Cerebellar nuclear complex (tissue), 1 donor: ENCODE measurements around the gene NT5C.
"Not testable (repeated sequence)": the region's sequence is repeated elsewhere in the genome, so short reads cannot be mapped to it uniquely, and the experiment has no call there.

Experiments
- DNase-seq, 2 experiments: peaks; one replicate each; lab custom pipeline; 2025; lab: John Stamatoyannopoulos, UW

NT5C gene

DNA sequence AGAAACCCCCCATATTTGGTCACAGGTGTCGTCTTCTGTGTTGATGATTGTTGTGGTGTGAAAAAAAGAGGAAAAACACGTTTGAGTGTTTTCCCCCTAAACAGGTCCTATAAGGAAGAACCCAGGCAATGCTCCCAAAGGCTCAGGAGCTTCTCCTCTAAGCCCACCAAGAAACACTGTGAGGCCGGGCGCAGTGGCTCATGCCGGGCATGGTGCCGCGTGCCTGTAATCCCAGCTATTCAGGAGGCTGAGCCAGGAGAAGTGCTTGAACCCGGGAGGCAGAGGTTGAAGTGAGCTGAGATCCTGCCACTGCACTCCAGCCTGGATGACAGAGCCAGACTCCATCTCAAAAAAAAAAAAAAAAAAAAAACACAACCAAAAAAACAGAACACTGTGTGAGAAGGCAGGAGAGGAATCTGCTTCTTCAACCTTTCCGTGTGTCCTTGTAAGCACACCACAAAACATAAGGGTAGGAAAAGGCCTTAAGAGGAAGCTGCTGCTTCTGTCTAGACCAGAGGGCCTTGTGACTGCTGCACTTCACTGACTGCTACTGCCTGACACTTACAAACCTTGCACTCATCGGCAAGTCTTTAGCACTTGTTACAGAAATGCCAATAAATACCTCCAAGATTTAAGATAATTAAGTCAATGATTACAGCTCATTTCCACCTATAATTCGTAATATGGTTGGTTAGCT lies 13.4 kb upstream of the NT5C start:
- DNase-seq, result no peak

DNA sequence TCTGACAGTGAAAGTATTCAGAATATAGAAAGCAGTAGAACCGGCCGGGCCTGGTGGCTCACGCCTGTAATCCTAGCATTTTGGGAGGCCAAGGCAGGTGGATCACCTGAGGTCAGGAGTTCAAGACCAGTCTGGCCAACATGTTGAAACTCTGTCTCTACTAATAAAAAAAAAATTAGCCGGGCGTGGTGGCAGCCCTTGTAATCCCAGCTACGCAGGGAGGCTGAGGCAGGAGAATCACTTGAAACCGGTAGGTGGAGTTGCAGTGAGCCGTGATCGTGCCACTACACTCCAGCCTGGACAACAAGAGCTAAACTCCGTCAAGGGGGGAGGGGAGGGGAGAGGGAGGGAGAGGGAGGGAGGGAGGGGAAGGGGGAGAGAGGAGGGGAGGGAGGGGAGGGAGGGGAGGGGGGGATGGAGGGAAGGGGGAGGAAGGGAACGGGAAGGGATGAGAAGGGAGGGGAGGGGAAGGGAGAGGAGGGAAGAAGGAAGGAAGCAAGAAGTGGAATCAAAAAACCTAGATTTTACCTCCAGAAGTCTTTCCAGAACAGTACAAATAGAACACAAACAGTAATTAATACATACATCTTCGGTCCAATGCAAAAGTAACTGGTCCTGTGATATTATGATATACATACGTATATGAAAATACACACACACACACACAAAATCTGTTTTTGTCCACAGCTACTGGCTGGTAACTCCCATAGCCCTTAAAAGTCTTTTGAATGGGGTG lies 10.9 kb upstream of the NT5C start:
- no peak for DNase-seq

DNA sequence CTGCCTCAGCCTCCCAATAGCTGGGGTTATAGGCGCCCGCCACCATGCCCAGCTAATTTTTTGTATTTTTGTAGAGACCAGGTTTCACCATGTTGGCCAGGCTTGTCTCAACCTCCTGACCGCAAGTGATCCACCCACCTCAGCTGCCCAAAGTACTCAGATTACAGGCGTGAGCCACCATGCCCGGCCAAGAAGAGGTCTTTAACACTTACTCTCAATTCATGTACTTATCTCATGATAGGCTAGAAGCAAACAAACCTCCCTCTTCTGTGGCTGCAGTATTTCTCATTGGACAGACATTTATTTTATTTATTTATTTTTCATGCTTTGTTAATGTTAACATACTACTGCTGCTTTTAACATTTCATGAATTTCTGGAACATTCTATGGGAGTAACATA lies 7.0 kb upstream of the NT5C start:
- DNase-seq, result no peak

DNA sequence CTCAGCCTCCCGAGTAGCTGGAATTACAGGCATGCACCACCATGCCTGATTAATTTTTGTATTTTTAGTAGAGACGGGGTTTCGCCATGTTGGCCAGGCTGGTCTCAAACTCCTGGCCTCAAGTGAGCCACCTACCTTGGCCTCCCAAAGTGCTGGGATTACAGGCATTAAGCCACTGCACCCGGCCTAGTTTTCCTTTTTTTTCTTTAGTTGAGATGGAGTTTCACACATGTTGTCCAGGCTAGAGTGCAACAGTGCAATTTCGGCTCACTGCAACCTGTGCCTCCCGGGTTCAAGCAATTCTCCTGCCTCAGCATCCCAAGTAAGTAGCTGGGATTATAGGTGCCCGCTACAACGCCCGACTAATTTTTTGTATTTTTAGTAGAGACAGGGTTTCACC lies 6.2 kb upstream of the NT5C start:
- DNase-seq, result not testable (repeated sequence)

DNA sequence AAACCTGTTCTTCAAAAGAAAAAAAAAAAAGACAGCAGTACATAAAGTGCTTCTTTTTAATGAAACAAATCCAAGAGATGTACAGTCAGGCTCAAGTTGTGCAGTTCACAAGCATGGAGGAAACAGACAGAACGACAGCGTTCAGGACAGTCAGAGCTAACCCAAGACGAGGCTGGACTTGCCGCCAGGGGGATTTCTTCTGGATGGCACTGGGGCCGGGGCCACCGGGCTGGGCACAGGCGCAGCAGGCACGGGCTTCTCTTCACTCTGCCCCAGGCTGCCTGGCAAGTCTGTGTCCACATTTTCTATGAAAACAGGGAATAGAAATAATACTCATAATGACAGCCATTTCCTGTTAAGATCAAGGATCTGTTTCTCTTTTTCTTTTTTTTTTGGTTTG lies 4.4 kb upstream of the NT5C start:
- no peak for DNase-seq

DNA sequence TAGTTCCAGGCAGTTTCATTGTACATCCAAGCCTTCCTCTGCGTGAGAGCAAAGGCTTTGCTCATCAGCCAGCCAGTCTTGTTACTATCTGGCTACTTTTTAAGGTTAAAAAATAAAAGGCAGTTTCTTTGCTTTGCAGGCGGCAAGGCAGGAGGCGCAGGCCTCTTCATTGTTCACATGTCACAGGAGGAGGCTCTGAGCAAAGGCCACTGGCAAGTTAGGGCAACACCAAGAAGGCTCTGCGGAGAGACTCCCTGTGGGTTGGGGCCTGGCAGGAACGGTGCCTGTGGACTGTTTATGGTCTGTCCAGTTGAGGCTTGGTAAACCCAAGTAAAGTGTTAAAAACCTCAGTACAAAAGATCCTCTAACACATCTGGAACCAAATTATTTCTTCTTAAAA lies 3.9 kb upstream of the NT5C start:
- no peak for DNase-seq

DNA sequence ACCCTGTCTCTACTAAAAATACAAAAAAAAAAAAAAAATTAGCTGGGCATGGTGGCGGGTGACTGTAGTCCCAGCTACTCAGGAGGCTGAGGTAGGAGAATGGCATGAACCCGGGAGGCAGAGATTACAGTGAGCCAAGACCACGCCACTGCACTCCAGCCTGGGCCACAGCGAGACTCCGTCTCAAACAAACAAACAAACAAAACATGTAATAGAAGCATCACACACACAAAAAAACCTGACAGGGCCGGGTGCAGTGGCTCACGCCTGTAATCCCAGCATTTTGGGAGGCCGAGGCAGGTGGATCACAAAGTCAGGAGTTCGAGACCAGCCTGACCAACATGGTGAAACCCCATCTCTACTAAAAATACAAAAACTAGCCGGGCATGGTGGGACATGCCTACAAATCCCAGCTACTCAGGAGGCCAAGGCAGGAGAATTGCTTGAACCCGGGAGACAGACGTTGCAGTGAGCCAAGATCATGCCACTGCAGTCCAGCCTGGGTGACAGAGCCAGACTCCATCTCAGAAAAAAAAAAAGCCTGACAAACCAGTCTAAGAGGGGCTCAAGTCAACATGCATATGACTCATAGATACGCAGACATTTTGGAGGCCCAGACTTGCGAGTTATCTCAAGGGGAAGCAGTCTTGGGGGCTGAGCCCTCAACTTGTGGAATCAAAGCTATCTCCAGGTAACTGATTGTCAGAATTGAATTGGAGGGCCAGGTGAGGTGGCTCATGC lies 2.2 kb upstream of the NT5C start:
- not testable (repeated sequence) for DNase-seq

DNA sequence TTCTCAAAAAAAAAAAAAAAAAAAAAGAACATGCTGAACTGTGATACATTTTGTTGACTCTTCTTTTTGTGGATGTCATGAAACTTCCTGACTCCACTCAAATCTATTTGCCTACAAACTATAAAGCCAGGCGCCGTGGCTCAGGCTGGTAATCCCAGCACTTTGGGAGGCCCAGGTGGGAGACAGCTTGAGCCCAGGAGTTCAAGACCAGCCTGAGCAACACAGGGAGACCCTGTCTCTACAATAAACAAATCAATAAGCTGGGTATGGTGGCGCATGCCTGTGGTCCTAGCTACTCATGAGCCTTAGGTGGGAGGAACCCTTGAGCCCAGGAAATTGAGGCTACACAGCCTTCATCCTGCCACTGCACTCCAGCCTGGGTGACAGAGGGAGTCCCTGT lies 1.5 kb upstream of the NT5C start:
- DNase-seq, result no peak

DNA sequence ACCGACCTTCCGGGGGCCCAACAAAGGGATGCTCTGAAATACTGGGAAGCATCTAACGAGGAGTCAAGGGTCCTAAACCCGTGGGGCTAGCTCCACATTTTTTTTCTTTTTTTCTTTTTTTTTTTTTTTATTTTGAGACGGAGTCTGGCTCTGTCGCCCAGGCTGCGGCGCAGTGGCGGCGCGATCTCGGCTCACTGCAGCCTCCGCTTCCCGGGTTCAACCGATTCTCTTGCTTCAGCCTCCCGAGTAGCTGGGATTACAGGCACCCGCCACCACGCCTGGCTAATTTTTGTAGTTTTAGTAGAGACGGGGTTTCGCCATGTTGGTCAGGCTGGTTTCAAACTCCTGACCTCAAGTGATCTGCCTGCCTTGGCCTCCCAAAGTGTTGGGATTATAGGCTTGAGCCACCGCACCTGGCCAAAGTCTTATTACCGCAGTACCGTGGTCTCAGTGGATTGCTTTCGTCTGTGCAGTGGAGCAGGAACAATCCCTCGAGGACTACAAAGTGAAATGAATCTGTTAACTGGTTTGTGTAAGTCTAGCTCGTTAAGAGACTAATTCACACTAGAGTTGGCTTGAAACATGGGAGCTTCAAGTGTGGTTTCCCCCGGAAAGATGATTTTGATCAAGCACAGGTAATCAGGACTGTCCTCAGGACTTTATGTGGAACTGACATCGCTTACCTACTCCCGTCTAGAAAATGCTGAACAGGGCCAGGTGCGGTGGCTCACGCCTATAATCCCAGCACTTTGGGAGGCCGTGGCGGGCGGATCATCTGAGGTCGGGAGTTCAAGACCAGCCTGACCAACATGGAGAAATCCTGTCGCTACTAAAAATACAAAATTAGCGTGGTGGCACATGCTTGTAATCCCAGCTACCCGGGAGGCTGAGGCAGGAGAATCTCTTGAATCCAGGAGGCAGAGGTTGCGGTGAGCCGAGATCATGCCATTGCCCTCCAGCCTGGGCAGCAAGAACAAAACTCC lies 767 bp upstream of the NT5C start:
- not testable (repeated sequence) for DNase-seq

DNA sequence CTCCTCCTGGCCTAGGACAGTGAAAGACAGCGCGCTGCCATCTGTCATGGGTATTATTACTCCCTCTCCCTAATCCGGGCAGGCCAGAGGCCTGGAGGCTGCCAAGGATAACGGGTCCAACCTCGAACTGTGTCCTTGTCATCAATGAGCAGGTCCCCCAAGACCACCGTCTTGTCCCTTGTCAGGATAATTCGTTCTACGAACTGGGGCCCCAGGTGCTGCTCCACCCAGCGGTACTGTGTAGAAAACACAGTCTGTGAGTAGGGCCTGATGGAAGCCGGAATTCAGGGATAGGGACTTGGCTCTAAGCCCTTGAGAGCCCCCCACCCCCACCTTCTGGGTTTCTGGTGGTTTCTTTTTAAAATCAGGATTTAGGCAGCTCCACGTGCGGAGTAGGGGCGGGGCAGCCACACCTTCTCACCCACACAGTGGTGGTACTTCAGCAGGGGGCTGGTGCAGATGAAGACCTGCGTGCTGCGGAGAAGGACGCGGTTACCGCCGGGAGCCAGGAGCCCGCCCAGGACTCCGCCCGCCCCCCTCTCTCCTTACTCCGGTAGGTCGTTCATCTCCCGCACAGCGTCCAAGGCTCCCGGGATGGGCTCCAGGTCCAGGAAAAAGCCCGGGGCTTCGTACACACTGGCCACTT lies 787 bp downstream of the NT5C start:
- peak; percentile 51 to 73 for DNase-seq

DNA sequence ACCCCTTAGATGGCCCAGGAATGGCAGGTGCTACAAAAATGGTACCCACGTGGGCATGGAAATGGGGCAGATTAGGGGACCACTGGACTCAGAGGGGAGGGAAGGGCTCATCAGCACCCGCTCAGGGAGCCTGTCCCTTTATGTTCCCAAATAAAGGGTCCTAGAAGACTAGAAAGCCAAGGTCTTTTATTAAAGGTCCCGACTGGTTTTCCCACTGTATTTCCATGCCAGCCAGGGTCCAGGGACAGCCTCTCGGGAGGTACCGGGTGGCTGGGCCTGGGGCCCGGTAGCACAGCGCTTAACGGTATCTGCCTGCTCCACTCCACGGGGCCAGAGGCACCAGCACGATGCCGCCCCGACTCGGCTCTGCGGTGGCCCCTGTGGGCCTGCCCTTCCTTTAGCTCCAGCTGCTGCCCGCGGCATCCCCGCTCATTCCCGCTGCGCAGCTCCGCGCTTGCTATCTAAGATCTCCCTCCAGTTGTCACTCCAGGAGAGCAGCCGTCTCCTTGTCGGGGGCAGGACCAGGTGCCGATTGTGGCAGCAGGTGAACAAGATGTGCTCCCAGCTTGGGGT lies 1.4 kb downstream of the NT5C start:
- DNase-seq, result no peak

DNA sequence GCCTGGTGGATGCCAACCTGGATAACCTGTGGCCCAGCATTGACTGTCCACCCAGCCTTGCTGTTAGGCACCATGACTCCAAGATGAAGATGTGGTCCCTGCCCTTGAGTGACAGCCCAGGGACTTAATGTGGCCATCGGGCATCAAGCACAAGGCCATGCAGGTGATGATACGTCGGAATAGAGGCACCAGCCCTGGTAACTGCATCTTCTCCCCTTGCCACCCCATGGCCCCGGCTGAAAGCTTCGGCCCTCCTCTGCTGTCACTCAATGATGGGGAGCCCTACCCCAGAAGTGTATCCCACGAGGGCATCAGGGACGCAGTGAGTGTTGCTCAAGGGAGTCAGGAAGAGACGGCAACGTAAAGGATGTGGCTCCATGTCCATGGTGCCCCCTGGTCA lies 2.0 kb downstream of the NT5C start:
- no peak for DNase-seq

DNA sequence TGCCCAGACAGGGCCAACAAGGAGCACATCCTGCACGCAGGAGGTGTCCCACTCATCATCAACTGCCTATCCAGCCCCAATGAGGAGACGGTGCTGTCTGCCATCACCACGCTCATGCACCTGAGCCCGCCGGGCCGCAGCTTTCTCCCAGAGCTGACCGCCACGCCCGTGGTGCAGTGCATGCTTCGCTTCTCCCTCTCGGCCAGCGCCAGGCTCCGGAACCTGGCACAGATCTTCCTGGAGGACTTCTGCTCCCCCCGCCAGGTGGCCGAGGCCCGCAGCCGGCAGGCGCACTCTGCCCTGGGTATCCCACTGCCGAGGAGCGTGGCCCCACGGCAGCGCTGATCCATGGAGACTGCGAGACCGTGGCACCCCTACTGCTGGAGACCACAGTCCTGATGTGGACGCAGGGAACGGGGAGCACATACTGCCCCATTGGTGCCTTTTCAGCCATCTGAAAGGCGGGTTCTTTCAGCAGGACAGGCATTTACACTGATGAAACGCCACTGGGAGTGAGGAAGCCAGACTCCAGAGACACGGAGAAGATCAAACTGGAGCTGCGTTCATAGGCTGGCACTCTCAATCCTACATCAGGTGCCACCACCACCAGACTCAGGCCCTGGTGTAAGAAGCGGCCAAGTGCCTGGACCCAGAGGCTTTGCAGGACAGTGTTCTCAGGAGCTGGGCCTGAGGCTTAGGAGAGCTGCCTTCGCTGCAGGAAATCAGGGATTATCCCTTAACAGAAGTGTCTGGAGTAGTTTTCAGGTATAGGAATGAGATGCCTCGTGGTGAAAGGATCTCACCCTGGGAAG lies 2.6 kb downstream of the NT5C start:
- peak in 1 of 2 experiments; percentile 53 for DNase-seq

DNA sequence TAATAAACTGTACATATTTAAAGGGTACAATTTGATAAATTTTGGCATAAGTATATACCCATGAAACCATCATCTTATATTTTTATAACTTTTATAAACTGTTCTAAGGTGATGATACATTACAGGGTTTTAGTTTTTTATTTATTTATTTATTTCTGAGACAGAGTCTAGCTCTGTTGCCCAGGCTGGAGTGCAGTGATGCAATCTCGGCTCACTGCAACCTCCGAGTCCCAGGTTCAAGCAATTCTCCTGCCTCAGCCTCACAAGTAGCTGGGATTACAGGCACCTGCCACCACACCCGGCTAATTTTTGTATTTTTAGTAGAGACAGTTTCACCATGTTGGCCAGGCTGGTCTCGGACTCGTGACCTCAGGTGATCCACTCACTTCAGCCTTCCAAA lies 3.6 kb downstream of the NT5C start:
- not testable (repeated sequence) for DNase-seq

DNA sequence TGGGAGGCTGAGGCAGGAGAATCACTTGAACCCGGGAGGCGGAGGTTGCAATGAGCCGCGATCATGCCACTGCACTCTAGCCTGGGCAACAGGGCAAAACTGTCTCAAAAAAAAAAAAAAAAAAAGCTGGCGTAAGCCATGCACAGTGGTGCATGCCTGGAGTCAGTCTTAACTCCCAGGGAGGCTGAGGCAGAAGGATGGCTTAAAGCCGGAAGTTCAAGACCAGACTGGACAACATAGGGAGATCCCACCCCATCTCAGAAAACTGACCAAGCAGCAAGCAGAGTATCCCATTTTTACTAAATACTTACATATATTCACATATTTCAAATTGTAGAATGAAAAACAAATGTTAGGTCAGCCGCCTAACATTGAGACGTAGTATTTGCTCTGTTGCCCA lies 4.6 kb downstream of the NT5C start:
- no peak for DNase-seq

DNA sequence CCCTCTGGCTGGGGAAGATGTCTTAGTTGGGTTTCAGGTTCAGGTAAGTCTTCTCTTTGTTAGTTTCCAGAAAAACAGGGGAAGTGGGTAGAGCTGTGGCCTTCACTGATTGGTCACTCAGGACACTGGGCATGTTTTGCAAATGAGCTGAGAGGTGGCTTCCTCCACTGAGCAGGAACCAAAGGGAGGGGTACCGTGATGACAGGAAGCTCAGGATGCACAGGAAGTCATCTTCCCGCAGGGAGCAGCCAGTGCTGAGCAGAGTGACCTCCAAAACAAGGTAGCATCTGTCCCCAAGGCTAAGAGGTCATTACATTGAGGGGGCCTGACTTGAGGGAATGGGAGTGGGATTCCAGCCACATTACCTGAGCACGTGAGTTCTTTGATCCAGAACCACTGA lies 5.6 kb downstream of the NT5C start:
- DNase-seq, result no peak

DNA sequence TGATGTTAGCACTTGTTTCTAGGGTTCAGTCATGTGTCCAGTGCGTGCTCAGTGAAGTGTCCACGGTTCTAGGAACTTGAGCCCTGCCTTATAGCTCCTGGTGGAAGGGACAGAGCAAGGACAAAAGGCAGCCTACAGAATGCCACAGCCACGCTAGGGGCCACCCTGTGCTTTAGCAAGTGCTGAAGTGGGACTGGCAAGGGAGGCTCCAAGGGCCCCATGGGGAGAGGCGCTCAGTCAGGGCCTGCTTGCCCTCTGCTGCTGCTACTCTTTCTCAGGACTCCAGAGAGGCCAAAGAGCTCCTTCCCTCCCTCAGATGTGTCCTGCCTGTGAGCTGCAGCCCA lies 6.8 kb downstream of the NT5C start:
- DNase-seq, result no peak

DNA sequence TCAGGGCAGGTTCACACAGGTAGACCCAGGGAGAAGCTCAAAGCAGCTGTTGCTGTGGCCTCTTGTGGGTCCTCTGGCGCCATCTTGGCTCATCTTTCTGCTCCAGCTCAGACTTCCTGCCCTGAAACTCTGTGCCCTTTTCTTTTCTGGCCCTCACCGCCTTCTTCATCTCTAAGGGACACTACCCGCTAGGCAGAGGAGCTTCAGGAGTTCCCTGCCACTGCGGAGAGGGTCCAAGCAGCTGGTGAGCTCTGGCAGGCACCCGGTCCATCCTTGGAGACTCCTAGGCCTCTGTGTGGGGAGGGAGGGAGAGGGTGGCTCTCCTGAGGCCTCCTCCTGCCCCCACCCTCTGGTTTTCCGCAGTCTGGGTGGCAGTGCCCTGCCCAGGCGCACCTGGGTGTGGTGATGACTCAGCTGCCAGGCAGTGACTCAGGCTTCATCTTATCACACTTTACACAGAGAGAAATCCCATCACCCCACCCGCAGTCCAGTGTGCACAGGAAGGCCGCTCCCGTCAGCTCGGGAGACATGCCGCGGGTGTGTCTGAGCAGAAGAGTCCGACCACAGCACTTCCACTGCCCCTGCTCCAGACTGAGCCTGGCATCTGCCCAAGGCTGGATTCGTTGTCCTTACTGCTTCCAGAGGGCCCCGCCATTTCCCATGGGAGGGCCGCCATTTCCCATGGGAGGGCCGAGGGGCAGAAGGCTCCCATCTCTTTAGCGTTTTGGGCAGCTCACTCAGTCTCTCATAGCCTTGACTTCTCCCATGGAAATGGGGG lies 7.3 kb downstream of the NT5C start:
- no peak for DNase-seq

DNA sequence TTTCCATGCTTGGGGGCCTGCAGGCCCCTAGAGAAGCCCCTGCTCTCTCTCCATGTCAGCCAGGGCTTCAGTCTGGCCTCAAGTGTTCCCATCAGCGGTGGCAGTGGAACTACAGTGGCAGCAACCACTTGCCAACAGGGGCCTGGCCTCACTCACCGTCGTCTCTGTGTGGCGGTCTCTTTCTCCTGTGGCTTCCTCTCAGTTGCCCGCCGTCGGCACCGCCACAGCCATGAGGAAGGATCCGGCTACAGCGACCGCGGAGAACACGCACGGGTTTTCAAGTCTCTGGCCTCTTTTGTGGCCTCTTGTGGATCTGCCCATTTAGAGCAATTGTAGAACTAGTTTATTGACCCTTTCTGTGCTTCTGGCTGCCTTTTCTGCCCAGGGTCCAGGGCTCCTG lies 13.2 kb downstream of the NT5C start:
- no peak for DNase-seq
